HEK293T (cell line): Measurements from ENCODE around the gene AQP9.

Experiments
- ELF4 ChIP-seq: fragments of 450-650 bp; IDR thresholded peaks from 2 replicates; pipeline ENCODE4 v1.6.1; 2017; ENCODE audit warnings: antibody characterized with exemption
- FOXK2 ChIP-seq: fragments of 450-650 bp; IDR thresholded peaks from 2 replicates; pipeline ENCODE4 v1.6.1; 2016; ENCODE audit warnings: mild to moderate bottlenecking
- FOXM1 ChIP-seq: fragments of 450-650 bp; IDR thresholded peaks from 2 replicates; pipeline ENCODE4 v1.6.1; 2017; ENCODE audit warnings: mild to moderate bottlenecking, borderline replicate concordance
- SP1 ChIP-seq: fragments of 450-650 bp; IDR thresholded peaks from 2 replicates; pipeline ENCODE4 v1.6.1; 2017

DNA sequence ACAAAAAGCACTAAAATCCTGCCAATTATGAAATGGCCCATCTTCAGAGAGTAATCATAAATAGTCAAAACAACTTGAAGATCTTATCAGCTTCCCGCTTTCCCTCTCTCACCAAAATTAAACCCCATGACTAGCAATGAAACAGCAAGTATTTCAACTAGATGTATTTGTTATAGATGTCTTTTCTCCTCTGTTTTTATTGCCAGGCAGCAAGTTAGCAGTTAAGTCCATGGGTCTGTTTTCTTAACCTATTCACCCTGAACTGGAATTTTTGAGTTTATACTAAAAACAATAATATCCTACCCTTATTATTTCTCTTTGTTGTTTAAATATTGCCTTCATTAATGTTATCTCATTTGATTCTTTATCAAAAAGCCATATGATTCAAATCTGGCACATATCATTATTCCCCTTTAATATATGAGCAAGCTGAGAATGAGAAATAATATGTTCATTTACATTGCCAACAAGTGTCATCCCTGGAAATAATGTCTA lies 23.3 kb downstream of the AQP9 start:
- no peak for TF ChIP-seq FOXK2
- no peak for TF ChIP-seq SP1
- no peak for TF ChIP-seq ELF4
- no peak for TF ChIP-seq FOXM1
